Lung microvascular endothelial cell (primary cell): ENCODE results near the gene IL6. TPM values are rescaled to one million over a fixed set of nuclear protein-coding genes. Genes with fewer than 3 reads are reported as not detected.
A peak's percentile ranks its signal among the peaks of the same experiment; 100 is the strongest.
"Not testable (repeated sequence)": the region's sequence is repeated elsewhere in the genome, so short reads cannot be mapped to it uniquely, and the experiment has no call there.

Source experiments
- DNase-seq, 2 donors: peaks; one replicate each; pipeline versions ENCODE4 v3.0.0 to v3.0.0-alpha.2; 2010; ENCODE audit warnings: low read depth in 2 of 2
- total RNA-seq: library from RNA; depleted of rRNA; stranded (reverse); fragments of >200 nt; gene quantifications from 2 replicates; pipeline ENCODE4 v1.2.1, GENCODE V29; 2014

IL6 gene
- total RNA-seq, 1 donor from 2014 or later, result 0.60 TPM

DNA sequence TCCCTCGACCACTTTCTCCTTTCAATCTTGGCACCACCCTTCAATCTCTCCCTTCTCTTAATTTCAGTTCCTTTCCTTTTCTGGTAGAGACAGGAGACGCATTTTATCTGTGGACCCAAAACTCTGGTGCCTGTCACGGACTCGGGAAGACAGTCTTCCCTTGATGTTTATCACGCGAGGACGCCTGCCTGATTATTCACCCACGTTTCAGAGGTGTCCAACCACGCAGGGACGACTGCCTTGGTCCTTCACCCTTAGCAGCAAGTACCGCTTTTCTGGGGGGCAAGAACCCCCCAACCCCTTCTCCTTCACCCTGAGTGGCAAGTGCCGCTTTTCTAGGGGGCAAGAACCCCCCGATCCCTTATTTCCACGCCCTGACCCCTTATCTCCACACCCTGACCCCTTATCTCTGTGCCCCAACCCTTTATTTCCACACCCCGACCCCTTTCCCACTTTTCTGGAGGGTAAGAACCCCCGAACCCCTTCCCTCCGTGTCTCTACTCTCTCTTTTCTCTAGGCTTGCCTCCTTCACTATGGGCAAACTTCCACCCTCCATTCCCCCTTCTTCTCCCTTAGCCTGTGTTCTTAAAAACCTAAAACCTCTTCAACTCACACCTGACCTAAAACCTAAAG is 22.9 kb upstream of the IL6 start:
- not testable (repeated sequence) for DNase-seq

DNA sequence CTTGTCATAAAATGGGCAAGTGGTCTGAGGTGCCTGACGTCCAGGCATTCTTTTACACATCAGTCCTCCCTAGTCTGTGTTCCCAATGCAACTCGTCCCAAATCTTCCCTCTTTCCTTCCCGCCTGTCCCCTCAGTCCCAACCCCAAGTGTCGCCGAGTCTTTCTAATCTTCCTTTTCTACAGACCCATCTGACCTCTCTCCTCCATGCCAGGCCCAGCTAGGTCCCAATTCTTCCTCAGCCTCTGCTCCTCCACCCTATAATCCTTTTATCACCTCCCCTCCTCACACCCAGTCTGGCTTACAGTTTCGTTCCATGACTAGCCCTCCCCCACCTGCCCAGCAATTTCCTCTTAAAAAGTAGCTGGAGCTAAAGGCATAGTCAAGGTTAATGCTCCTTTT is 22.3 kb upstream of the IL6 start:
- DNase-seq, result not testable (repeated sequence)

DNA sequence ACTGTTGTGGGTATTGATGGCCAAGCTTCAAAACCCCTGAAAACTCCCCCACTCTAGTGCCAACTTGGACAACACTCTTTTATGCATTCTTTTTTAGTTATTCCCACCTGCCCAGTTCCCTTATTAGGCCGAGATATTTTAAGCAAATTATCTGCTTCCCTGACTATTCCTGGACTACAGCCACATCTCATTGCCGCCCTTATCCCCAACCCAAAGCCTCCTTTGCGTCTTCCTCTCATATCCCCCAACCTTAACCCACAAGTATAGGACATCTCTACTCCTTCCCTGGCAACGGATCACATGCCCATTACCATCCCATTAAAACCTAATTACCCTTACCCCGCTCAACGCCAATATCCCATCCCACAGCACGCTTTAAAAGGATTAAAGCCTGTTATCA is 21.1 kb upstream of the IL6 start:
- DNase-seq, result not testable (repeated sequence)

DNA sequence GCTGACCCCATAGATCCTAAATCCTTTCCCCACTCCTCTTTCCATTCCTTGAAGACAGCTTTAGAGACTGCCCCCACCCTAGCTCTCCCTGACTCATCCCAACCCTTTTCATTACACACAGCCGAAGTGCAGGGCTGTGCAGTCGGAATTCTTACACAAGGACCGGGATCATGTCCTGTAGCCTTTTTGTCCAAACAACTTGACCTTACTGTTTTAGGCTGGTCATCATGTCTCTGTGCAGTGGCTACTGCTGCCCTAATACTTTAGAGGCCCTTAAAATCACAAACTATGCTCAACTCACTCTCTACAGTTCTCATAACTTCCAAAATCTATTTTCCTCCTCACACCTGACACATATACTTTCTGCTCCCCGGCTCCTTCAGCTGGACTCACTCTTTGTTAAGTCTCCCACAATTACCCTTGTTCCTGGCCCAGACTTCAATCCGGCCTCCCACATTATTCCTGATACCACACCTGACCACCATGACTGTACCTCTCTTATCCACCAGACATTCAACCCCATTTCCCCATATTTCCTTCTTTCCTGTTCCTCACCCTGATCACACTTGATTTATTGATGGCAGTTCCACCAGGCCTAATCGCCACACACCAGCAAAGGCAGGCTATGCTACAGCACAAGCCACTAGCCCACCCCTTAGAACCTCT is 19.8 kb upstream of the IL6 start:
- DNase-seq, result not testable (repeated sequence)

- not testable (repeated sequence) for DNase-seq
Measured at GRCh38 chr7:22708214-22708613, 18.8 kb upstream of the IL6 start.

GRCh38 chr7:22708677-22709061 is 18.3 kb upstream of the IL6 start:
- not testable (repeated sequence) for DNase-seq

GRCh38 chr7:22709062-22709829 is 17.8 kb upstream of the IL6 start:
- not testable (repeated sequence) for DNase-seq

- no peak for DNase-seq
Measured at GRCh38 chr7:22709857-22710256, 17.1 kb upstream of the IL6 start.

GRCh38 chr7:22712999-22713398 is 14.0 kb upstream of the IL6 start:
- DNase-seq, result no peak

DNA sequence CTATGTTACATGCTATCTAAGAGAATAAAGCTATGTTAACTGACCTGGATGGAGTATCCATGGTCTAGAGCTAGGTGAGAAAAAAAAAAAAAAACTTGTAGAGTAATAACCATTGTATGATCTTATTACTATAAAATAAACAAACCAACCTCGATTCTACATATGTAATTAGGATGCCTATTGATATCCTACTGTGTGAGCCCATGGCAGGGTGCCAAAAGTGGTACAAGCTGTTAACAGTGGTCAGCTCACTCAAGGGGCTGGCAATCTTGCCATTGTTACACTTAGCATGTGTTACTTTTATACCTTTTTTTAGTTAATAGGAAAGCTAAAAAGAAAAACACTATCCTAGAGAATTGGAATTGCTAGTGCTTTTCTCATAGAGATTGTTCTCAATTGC is 13.5 kb upstream of the IL6 start:
- no peak for DNase-seq

GRCh38 chr7:22715969-22716368 is 11.0 kb upstream of the IL6 start:
- no peak for DNase-seq

DNA sequence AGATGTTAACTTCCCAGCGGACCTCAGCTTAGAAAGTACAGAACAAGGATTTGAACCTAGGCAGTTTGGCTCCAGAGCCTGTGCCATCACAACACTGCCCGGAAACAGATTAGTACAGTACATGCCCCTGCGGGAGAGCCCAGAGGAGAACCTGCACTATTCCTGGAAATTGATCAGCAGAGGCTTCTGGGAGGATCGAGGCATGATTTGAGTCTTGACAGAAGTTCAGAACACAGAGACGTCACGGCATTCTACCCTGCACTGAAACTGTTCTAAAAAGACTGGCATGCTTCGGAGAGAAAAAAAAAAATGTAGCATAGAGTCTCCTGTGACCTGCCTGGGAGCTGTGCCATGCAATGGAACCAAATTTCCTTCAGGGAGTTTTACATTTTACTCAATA is 9.2 kb upstream of the IL6 start:
- peak in 1 of 2 donors; percentile 20 for DNase-seq

DNA sequence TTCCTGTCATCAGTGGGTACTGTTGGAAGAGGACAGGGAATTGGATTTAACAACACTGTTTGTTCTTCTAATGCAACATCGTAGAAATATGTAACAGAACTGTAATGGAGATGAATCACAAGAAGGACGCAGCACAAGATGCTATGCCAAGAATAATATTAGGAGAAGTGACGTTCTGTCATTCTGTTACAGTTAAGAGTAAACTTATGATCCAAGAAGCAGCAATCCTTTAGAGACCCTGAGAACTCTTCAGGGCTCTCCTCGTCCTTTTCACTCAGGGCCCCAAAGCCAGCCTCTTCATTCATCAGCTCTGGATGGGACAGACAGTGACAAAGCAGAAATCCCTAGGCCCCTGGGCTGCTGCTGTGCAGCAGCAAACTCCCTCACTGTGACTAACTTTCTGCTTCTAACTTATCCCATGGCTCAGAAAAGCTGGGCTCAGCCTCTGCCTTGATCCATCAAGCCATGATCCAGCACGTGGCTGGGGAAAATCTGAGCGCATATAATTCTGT is 8.7 kb upstream of the IL6 start:
- peak; percentile 42 to 85 for DNase-seq

DNA sequence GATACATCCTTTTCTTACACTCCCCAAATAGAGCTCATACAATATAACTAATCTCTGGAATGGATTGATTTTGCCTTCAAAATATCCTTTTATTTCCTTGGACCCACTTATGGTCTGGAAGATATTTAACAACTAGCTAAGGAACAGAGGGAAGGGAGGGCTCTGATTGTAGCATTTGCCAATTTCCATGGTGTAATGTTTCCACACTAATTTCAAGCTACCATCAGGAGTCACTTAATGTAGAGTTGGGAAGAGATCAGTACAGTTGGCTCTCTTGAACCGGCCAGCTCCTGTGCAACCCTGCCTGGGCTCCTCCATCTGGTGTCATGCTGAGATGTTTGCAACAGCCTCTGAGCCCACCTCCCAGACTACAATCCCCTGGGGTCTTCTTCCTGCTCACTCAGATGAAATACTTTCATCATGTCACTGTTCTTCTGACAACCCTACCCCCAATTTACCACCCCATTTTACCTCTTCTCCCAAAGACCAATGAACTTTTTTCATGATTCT is 8.0 kb upstream of the IL6 start:
- no peak for DNase-seq

DNA sequence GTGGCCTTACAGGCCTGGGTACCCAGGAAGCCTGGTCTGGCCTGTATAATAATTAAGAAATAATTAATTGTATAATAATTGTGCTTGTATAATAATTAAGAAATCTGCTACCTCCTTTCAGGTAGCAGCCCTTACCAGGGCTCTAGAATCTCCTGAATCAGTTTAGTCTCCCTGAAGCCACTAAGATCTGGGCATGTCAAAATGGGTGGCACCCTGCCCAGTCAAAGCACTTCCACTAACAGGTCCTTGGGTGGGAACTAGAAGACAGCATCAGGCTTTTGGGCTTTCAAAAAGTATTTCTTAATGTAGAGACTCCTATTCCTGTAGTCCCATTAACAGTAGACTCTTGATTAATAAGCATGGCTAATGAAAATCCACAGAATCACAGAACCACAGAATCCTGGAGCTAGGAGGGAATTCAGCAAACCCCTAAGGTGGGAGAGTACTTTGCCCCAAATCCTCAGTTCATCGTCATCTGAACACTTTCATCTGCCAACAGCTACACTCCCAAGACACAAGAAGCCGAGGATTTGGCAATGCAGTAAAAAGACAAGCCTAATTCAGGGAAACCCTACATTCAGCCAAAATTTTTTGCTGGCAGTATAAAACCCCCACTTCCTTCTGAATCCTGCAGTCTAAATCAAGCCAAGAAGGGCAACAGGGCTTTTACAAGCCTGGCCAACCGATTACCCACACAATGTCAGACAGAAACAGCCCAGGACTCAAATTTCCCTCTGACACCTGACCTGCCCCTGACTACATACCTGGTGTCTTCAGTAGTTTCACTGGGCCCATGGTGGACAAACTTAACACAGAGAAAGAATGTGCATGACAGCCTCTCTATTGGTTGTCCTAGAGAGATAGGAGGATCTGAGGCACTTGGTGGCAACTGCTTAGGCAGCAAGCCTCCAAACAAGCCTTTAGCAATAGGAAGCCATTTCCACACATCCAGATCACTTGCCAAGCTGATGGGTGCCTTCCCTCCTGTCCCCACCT is 5.9 kb upstream of the IL6 start:
- DNase-seq, result no peak

DNA sequence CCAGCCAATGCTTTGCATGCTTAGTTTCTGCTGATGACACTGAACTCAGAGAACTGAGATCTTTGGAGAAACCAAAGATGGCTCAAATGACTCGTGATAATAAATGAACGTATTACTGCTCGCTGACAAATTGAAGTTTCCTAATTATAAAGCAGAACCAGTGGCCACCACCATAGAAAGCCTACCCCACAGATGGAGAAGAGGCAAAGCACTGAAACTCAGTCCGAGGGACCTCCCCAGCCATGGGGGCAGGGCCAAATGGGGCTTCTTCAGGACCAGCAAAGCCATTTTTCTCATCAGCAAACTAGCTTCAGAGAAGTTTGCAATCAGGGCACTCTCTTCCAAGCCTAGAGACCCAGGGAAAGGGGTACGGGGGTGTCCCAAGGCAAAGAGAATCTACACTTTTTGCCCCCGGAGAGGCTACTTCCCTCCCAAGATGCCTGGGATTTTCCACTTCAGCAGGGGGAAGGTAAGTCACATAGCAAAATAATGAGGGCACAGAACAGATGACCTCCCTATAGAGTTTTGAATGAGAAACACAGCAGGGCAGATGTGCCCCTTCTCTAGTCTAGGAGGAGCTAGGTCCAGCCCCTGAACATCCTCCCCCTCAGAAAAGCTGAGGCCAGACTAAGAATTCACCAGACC is 4.3 kb upstream of the IL6 start:
- no peak for DNase-seq

DNA sequence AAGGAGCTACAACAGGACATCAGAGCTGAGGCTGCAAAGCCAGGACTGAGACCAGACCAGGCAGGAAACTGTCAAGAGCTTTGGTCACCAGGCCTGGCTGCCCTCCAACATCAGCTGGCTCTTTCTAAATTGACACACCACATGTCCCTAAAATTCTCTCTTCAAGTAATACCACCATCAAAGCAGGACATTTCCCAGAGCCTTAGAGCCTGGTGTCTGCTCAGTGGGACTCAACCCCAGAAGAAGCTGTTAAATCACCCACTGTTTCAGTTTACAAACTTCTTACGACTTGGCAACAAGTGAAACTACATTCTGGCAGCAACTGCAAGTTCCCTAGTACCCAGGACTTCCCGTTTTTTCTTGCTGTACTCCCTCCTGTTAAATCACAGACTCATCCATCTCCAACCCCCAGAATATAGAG is 3.8 kb upstream of the IL6 start:
- DNase-seq, result peak; percentile 61 to 84

- DNase-seq, result peak in 1 of 2 donors; percentile 60
Measured at GRCh38 chr7:22723637-22724036, 3.4 kb upstream of the IL6 start.

DNA sequence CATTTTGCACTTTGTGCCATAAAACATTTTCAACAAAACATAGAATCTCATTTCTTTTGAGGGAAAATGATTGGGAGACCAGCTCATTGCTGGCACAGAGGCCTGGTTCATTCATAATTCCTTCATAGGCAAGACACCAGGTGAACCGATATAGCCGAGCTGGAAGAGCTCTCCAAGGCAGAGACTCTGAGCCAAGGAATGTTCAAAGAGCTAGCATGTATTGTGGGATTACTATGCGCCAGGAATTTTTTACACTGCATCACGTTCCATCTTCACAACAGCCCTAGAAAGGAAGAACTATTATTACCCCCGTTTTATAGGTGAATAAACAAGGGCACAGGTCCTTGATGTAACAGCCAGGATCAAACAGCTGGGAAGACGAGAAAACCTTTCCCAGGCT is 2.1 kb upstream of the IL6 start:
- DNase-seq, result no peak

GRCh38 chr7:22725585-22725984 is 1.4 kb upstream of the IL6 start:
- peak in 1 of 2 donors; percentile 41 for DNase-seq
